SK-N-SH (cell line): ENCODE results near the gene GDPGP1. TPM values are rescaled to one million over a fixed set of nuclear protein-coding genes. Genes with fewer than 3 reads are reported as not detected.

Experiments
- CTCF ChIA-PET: fragments of 300-600, 350-600 bp; formaldehyde crosslinking; extraction: SDS; loops from one replicate; lab custom pipeline; 2021; lab: Yijun Ruan, JAX
- POLR2A ChIA-PET: fragments of 350-600 bp; sonication (Branson Sonifier 250); formaldehyde crosslinking; extraction: SDS; loops from one replicate; lab custom pipeline; 2020; ENCODE audit warnings: antibody characterized with exemption, inconsistent platforms; lab: Yijun Ruan, JAX
- DNase-seq: peaks from one replicate; pipeline ENCODE4 v3.0.0; 2012
- H2AFZ ChIP-seq: fragments of 200-600 bp; sonication (generic); 2 replicates; pipeline ENCODE4 v1.8.1; 2016; ENCODE audit warnings: antibody characterized with exemption, mild to moderate bottlenecking, low read depth
- H3F3A ChIP-seq: fragments of 200-600 bp; sonication (generic); replicated peaks from 2 replicates; pipeline ENCODE3; 2016; ENCODE audit warnings: antibody characterized with exemption, mild to moderate bottlenecking; ENCODE audit not compliant: insufficient read depth
- H3K27ac ChIP-seq, 2 experiments: fragments of 200-500 bp in 1 of 2; fragments of 200-600 bp in 1 of 2; sonication (Bioruptor generic) in 1 of 2; sonication (generic), shearing (Covaris generic) in 1 of 2; 2 replicates each; pipeline versions ENCODE4 v1.5.1 to v1.6.1; 2014 to 2016; ENCODE audit warnings: low read depth in 2 of 2, inconsistent platforms in 1 of 2, low read length in 1 of 2, mild to moderate bottlenecking in 1 of 2, mixed read lengths in 1 of 2
- H3K27me3 ChIP-seq: fragments of 200-600 bp; sonication (generic), shearing (Covaris generic); 2 replicates; pipeline ENCODE4 v1.6.1; 2016; ENCODE audit warnings: mixed run types; ENCODE audit not compliant: insufficient read depth
- H3K36me3 ChIP-seq, 2 experiments: fragments of 200-500 bp in 1 of 2; fragments of 200-600 bp in 1 of 2; sonication (Bioruptor generic) in 1 of 2; sonication (generic) in 1 of 2; replicated peaks in 1 of 2; 2 replicates each; pipeline versions ENCODE3 to v1.5.1; 2014 to 2016; ENCODE audit warnings: low read length in 1 of 2, mild to moderate bottlenecking in 1 of 2; ENCODE audit not compliant: insufficient read depth in 2 of 2, control insufficient read depth in 1 of 2
- H3K4me1 ChIP-seq, 2 experiments: fragments of 200-500 bp in 1 of 2; fragments of 200-600 bp in 1 of 2; sonication (Bioruptor generic) in 1 of 2; sonication (generic), shearing (Covaris generic) in 1 of 2; 2 replicates each; pipeline versions ENCODE4 v1.5.1 to v1.6.1; 2014 to 2016; ENCODE audit warnings: low read depth in 1 of 2, low read length in 1 of 2, mixed run types in 1 of 2; ENCODE audit not compliant: insufficient read depth in 2 of 2, control insufficient read depth in 1 of 2
- H3K4me2 ChIP-seq: fragments of 200-600 bp; sonication (generic), shearing (Covaris generic); 2 replicates; pipeline ENCODE4 v1.6.1; 2017; ENCODE audit warnings: mixed run types
- H3K4me3 ChIP-seq, 2 experiments: fragments of 200-500 bp in 1 of 2; fragments of 200-600 bp in 1 of 2; sonication (Bioruptor generic) in 1 of 2; sonication (generic), shearing (Covaris generic) in 1 of 2; 2 replicates each; pipeline versions ENCODE4 v1.5.1 to v1.8.1; 2014 to 2016; ENCODE audit warnings: low read depth in 2 of 2, inconsistent platforms in 1 of 2, low read length in 1 of 2, mild to moderate bottlenecking in 1 of 2, mixed read lengths in 1 of 2, moderate library complexity in 1 of 2
- H3K79me2 ChIP-seq: fragments of 200-600 bp; sonication (generic); 2 replicates; pipeline ENCODE4 v1.8.1; 2017; ENCODE audit warnings: mild to moderate bottlenecking; ENCODE audit not compliant: insufficient read depth
- H3K9ac ChIP-seq: fragments of 200-600 bp; sonication (generic); 2 replicates; pipeline ENCODE4 v1.6.1; 2017; ENCODE audit warnings: mixed run types
- H3K9me2 ChIP-seq: fragments of 200-600 bp; sonication (generic); 2 replicates; pipeline ENCODE4 v1.6.1; 2017; ENCODE audit warnings: mixed run types
- H3K9me3 ChIP-seq: fragments of 200-600 bp; sonication (generic); 2 replicates; pipeline ENCODE4 v1.6.1; 2017; ENCODE audit warnings: mixed run types, mild to moderate bottlenecking, moderate library complexity
- H4K20me1 ChIP-seq: fragments of 200-600 bp; sonication (generic); 2 replicates; pipeline ENCODE4 v1.6.1; 2017; ENCODE audit warnings: mild to moderate bottlenecking, mixed run types; ENCODE audit not compliant: insufficient read depth
- FOSL2 ChIP-seq: IDR thresholded peaks from 2 replicates; pipeline ENCODE4 v1.4.0; 2012; ENCODE audit warnings: low read depth, mild to moderate bottlenecking, moderate library complexity, borderline replicate concordance
- FOXJ3 ChIP-seq: sonication (generic); formaldehyde crosslinking; IDR thresholded peaks from 2 replicates; pipeline ENCODE4 v1.5.1; 2020; ENCODE audit warnings: mild to moderate bottlenecking, missing genetic modification reagents
- FOXM1 ChIP-seq: IDR thresholded peaks from 2 replicates; pipeline ENCODE4 v1.4.0; 2012; ENCODE audit warnings: low read depth, mild to moderate bottlenecking
- GATA2 ChIP-seq: sonication (generic); formaldehyde crosslinking; IDR thresholded peaks from 2 replicates; pipeline ENCODE4 v1.5.0; 2020; ENCODE audit warnings: mild to moderate bottlenecking, missing genetic modification reagents
- JUND ChIP-seq: IDR thresholded peaks from 2 replicates; pipeline ENCODE4 v1.4.0; 2012
- MXI1 ChIP-seq: IDR thresholded peaks from 2 replicates; pipeline ENCODE4 v1.6.1; 2012; ENCODE audit warnings: mild to moderate bottlenecking, low read depth, low read length, improper control_type of control experiment
- NFIC ChIP-seq: IDR thresholded peaks from 2 replicates; pipeline ENCODE4 v1.4.0; 2012; ENCODE audit warnings: borderline replicate concordance
- POLR2AphosphoS5 ChIP-seq: IDR thresholded peaks from 2 replicates; pipeline ENCODE4 v1.6.1; 2012; ENCODE audit warnings: low read depth, low read length
- RXRA ChIP-seq: IDR thresholded peaks from 2 replicates; pipeline ENCODE4 v1.4.0; 2012; ENCODE audit warnings: low read depth, mild to moderate bottlenecking, borderline replicate concordance
- SIN3A ChIP-seq: IDR thresholded peaks from 2 replicates; pipeline ENCODE4 v1.6.1; 2012; ENCODE audit warnings: low read depth, mild to moderate bottlenecking, low read length, moderate library complexity, borderline replicate concordance
- SMC3 ChIP-seq: IDR thresholded peaks from 2 replicates; pipeline ENCODE4 v1.6.1; 2012; ENCODE audit warnings: low read depth, low read length, improper control_type of control experiment
- TAF1 ChIP-seq: IDR thresholded peaks from 2 replicates; pipeline ENCODE4 v1.6.1; 2012; ENCODE audit warnings: low read depth, mild to moderate bottlenecking, low read length, moderate library complexity, borderline replicate concordance
- TEAD4 ChIP-seq: IDR thresholded peaks from 2 replicates; pipeline ENCODE4 v1.4.0; 2012; ENCODE audit warnings: mild to moderate bottlenecking, borderline replicate concordance; ENCODE audit not compliant: insufficient read depth
- YY1 ChIP-seq: IDR thresholded peaks from 2 replicates; pipeline ENCODE4 v1.4.0; 2012; ENCODE audit warnings: low read depth, mild to moderate bottlenecking
- WGBS: methylation state at CpG from one replicate; pipeline ENCODE4 v1.1.6; 2017; ENCODE audit warnings: low lambda C conversion rate; 5-methylcytosine and 5-hydroxymethylcytosine counted together
- polyA plus RNA-seq, 3 experiments: library from polyadenylated mRNA; depleted of rRNA; stranded (reverse); fragments of >200 nt; gene quantifications; 2 replicates each; pipeline ENCODE4 v1.2.3, GENCODE V29; 2012
- small RNA-seq, 7 experiments: library from RNA; depleted of rRNA; stranded (forward); fragments of <200 nt; gene quantifications; one replicate each; pipeline ENCODE3, GENCODE V24; 2012
- TF ChIP-seq, protein P1 (sequence below): IDR thresholded peaks from 2 replicates; pipeline ENCODE4 v1.4.0; 2012; ENCODE audit warnings: low read depth
- TF ChIP-seq, protein P2 (sequence below): IDR thresholded peaks from 2 replicates; pipeline ENCODE4 v1.4.0; 2012; ENCODE audit warnings: low read depth, borderline replicate concordance

GDPGP1 gene
- polyA plus RNA-seq, 1 of the 3 experiments (the other 2 are of a cell fraction): 2.4 TPM

DNA sequence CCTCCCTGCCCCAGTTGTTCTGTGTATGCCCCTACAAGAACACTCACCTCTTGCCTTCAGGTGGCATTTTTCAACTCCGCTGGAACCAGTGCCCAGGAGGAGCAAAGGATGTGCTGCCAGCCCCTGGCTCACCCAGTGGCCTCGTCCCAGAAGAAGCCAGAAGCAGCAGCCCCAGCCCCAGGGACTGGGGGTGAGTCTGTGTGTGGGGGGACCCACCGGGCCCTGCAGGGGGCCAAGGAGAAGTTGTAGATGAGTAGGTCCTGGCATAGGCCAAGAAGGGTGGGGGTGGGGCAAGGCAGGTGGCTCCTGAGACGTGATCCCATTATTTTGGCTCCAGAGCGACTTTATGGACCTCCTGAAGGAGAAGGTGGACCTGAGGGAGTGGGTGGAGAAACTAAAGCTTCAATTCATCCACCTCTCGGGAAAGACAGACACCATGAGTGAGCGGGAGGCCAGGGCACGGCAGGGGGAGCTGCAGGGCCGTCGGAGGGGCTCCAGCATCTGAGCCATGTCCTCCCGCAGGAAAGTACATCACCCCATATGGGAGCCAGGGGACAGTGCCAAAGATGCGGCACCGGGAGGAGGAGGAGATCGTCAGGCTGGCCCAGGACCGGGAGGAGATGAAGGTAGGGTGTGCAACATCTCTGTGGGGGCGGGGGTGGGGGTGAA, 60.7 kb downstream of the GDPGP1 start:
- CTCF ChIA-PET: interaction anchor here (1.0 to 3.0 kb wide), 2 partner anchors 8 to 25 kb away, joined by 3 to 15 read pairs; no protein-coding TSS in a partner anchor
- Histone ChIP-seq H3K27me3 (no peaks in the 10 kb centered on the region), H4K20me1 (no peaks in the 10 kb centered on the region), H3K36me3 (no peaks in the 10 kb centered on the region), H3K79me2 (no peaks in the 10 kb centered on the region), H3K4me1 (no peaks in the 10 kb centered on the region), H3K4me2 (no peak overlapping the region), H3F3A (peaks cover 10% of the 10 kb centered on the region), H3K9ac (no peak overlapping the region), H3K4me3 (no peak overlapping the region), H2AFZ (no peak overlapping the region), H3K9me3 (no peaks in the 10 kb centered on the region), H3K9me2 (no peaks in the 10 kb centered on the region), H3K27ac (no peak overlapping the region)
- TF ChIP-seq MXI1: no peak
- TF ChIP-seq FOXM1: no peak
- TF ChIP-seq, protein P1, sequence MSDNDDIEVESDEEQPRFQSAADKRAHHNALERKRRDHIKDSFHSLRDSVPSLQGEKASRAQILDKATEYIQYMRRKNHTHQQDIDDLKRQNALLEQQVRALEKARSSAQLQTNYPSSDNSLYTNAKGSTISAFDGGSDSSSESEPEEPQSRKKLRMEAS: no peak
- TF ChIP-seq POLR2AphosphoS5: no peak
- no peak for TF ChIP-seq RXRA
- no peak for TF ChIP-seq GATA2 (CRISPR knock-in tag)
- no peak for TF ChIP-seq TEAD4
- TF ChIP-seq SMC3: no peak
- no peak for TF ChIP-seq FOSL2
- no peak for TF ChIP-seq NFIC
- no peak for TF ChIP-seq FOXJ3 (CRISPR knock-in tag)
- TF ChIP-seq TAF1: no peak
- no peak for TF ChIP-seq YY1
- TF ChIP-seq, protein P2, sequence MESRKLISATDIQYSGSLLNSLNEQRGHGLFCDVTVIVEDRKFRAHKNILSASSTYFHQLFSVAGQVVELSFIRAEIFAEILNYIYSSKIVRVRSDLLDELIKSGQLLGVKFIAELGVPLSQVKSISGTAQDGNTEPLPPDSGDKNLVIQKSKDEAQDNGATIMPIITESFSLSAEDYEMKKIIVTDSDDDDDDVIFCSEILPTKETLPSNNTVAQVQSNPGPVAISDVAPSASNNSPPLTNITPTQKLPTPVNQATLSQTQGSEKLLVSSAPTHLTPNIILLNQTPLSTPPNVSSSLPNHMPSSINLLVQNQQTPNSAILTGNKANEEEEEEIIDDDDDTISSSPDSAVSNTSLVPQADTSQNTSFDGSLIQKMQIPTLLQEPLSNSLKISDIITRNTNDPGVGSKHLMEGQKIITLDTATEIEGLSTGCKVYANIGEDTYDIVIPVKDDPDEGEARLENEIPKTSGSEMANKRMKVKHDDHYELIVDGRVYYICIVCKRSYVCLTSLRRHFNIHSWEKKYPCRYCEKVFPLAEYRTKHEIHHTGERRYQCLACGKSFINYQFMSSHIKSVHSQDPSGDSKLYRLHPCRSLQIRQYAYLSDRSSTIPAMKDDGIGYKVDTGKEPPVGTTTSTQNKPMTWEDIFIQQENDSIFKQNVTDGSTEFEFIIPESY: no peak
- no peak for TF ChIP-seq SIN3A
- no peak for TF ChIP-seq JUND
- no peak for DNase-seq
- WGBS: 76% methylated on average over 11 of the region's 16 CpGs
- POLR2A ChIA-PET: no interaction called here

DNA sequence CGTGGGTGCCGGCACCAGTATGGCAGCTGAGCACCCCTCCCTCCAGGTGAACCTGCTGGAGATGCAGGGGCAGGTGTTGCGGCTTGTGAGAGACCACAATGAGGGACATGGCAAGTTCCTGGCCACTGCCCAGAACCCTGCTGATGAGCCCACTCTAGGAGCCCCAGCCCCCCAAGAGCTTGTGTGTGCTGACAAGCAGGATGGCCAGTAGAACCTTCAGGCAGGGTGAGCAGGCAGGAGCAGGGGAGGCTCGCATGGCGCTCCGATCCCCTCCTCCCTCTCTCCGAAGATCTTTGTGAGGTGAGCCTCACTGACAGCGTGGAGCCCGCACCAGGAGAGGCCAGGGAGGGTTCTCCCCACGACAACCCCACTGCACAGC, 61.2 kb downstream of the GDPGP1 start:
- POLR2A ChIA-PET: no interaction called here
- CTCF ChIA-PET: interaction anchor here (1.0 to 3.0 kb wide), 3 partner anchors 9 to 187 kb away, joined by 3 to 15 read pairs (median 5); no protein-coding TSS in a partner anchor
- H2AFZ ChIP-seq: no peak overlapping the region

More for the DNA sequence above, 61.2 kb downstream of the GDPGP1 start:
- H3K27ac ChIP-seq: no peak overlapping the region
- no peaks in the 10 kb centered on the region for H4K20me1 ChIP-seq
- no peak overlapping the region for H3K4me2 ChIP-seq
- H3K4me3 ChIP-seq: no peak overlapping the region
- H3F3A ChIP-seq: peaks cover 10% of the 10 kb centered on the region
- TF ChIP-seq POLR2AphosphoS5 (no peak), MXI1 (no peak)
- H3K9me3 ChIP-seq: no peaks in the 10 kb centered on the region
- H3K27me3 ChIP-seq: no peaks in the 10 kb centered on the region
- H3K9me2 ChIP-seq: no peaks in the 10 kb centered on the region
- no peaks in the 10 kb centered on the region for H3K4me1 ChIP-seq
- no peak for DNase-seq
- no peaks in the 10 kb centered on the region for H3K79me2 ChIP-seq
- H3K36me3 ChIP-seq: no peaks in the 10 kb centered on the region
- 78% methylated on average over 4 of the region's 10 CpGs for WGBS
- H3K9ac ChIP-seq: no peak overlapping the region

Small RNA genes within 50 kb of the gene (small RNA-seq; reads per million reads assigned to genes)
- gene AC091167.3 (0 reads per million in 7 experiments), gene RN7SL736P (0 reads per million in 7 experiments)

Other genes starting within 250 kb of the GDPGP1 start
- 2.4 and 2.7 TPM in 2 replicates for gene ZNF710, start 232.9 kb upstream of the GDPGP1 start, polyA plus RNA-seq (2012; rRNA removed)
- 24.7 and 25.2 TPM in 2 replicates for gene IDH2, start 131.7 kb upstream of the GDPGP1 start, polyA plus RNA-seq (2012; rRNA removed)
- gene SEMA4B, start 32.9 kb upstream of the GDPGP1 start, polyA plus RNA-seq (2012; rRNA removed): 15.2 and 38.9 TPM in 2 replicates
- gene CIB1, start 268 bp upstream of the GDPGP1 start, polyA plus RNA-seq (2012; rRNA removed): 74.7 and 87.9 TPM in 2 replicates
- 0.03 and 0.06 TPM in 2 replicates for gene TTLL13, start 15.3 kb downstream of the GDPGP1 start, polyA plus RNA-seq (2012; rRNA removed)
- 48.2 and 66.5 TPM in 2 replicates for gene NGRN, start 31.5 kb downstream of the GDPGP1 start, polyA plus RNA-seq (2012; rRNA removed)
- gene ZNF774, start 118.1 kb downstream of the GDPGP1 start, polyA plus RNA-seq (2012; rRNA removed): 1.6 and 1.8 TPM in 2 replicates
- gene IQGAP1, start 154.0 kb downstream of the GDPGP1 start, polyA plus RNA-seq (2012; rRNA removed): 51.8 and 56.5 TPM in 2 replicates